ENCODE results near the gene NBPF11.
"Not testable (repeated sequence)": the region's sequence is repeated elsewhere in the genome, so short reads cannot be mapped to it uniquely, and the experiment has no call there.

Gene NBPF11, protein sequence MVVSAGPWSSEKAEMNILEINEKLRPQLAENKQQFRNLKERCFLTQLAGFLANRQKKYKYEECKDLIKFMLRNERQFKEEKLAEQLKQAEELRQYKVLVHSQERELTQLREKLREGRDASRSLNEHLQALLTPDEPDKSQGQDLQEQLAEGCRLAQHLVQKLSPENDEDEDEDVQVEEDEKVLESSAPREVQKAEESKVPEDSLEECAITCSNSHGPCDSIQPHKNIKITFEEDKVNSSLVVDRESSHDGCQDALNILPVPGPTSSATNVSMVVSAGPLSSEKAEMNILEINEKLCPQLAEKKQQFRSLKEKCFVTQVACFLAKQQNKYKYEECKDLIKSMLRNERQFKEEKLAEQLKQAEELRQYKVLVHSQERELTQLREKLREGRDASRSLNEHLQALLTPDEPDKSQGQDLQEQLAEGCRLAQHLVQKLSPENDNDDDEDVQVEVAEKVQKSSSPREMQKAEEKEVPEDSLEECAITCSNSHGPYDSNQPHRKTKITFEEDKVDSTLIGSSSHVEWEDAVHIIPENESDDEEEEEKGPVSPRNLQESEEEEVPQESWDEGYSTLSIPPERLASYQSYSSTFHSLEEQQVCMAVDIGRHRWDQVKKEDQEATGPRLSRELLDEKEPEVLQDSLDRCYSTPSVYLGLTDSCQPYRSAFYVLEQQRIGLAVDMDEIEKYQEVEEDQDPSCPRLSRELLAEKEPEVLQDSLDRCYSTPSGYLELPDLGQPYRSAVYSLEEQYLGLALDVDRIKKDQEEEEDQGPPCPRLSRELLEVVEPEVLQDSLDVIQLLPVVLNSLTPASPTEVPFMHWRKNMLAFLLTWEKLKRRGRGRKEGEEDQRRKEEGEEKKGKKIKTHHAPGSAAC

DNA sequence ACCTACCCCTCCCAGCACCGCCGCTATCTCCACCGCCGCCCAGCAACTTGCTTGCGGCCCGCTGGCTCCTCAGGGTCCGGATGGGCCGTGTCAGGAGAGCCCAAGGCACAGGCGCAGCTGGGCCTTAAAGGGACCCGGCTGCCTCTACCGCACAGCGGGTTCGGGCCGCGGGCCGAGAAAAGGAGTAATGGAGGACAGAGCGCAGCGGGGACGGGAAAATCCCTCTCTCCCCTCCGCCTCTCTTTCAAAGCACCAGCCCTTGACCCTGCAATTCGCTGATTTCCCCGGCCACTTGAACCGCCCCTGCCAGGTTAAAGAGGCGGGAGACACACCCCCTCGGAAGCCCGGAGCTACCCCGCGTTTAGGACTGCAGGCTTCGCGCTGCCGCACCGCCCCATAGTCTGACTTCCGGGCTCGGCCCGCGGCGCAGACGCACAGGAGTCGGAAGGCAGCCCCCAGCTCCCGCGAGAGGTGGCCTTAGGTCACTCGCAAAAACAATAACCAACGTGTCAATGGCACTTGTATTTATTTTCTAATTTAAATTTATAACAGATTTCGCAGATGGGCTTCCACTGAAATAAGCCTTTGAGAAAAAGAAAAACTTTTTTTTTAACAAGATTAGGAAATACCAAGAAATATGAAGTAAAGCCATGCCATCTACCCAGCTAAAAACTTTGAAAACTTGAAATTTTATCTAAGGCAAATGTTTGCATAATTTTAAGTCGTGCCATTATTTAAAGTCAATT lies at the start of gene NBPF11:
TSS of gene NBPF11 (minus strand) at position 371 of the 746 bp plus-strand sequence. CDS start 25,278 bp downstream, outside the sequence.
- peak; percentile 78 to 88 for DNase-seq

DNA sequence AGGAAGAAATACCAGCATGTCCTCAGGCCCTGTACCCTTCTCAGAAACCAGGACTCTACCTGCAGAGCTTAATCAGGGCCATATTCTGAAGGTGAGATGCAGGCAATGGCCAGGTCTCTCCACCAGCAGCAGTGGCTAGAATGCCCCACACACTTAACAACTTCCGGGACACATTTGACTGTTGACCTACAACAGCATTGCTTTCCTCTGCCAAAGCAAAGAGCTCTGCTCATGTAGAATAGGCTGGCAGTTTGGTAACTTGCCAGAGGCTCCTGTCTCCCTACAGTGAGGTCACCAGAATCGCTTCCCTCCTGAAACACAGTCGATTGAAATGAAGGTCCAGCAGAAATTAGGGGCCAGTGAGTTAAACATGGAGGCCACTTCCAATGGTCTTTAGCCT lies 45.3 kb upstream of the NBPF11 start:
- DNase-seq: not testable (repeated sequence)

DNA sequence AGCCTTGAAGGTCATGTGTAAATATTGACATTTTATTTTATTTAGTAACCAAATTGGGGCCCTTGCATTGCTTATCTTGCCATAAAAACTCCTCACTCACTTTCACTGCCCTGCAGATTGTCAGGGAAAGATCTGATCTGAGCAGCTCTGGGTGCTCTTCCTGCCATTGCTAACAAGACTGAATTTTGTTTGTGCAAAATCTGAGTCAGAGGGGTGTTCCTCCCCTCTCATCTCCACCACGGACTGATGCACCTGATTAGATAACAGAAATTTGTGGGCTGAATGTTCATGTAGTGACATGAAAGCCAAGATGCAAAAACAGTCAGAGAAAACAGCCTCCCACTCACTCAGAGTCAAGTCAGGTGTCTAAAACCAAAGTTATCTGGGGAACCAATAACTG lies 44.9 kb upstream of the NBPF11 start:
- DNase-seq: not testable (repeated sequence)

DNA sequence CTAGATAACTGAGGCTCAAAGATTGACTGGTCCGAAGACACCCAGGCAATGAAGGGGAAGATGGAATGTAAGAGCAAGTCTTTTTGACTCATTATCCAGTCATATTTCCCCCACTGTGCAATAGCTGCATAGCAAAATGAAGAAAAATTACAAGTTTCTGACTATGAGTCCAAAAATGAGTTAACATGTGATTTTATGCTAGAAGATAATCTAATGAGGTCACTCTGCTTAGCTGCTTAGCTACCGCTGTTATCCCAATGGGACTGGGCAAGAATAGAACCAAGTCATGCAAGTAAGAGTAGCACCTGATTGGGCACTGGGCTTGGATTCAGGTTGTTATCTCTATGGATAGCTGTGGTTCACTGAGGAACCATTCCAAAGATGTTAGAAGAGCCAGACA lies 43.0 kb upstream of the NBPF11 start:
- not testable (repeated sequence) for DNase-seq

DNA sequence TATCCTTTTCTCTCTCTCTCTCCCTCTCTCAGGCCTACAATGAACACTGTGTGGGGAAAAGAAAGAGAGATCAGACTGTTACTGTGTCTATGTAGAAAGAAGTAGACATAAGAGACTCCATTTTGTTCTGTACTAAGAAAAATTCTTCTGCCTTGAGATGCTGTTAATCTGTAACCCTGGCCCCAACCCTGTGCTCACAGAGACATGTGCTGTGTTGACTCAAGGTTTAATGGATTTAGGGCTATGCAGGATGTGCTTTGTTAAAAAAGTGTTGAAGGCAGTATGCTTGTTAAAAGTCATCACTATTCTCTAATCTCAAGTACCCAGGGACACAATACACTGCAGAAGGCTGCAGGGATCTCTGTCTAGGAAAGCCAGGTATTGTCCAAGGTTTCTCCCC lies 36.7 kb upstream of the NBPF11 start:
- not testable (repeated sequence) for DNase-seq

DNA sequence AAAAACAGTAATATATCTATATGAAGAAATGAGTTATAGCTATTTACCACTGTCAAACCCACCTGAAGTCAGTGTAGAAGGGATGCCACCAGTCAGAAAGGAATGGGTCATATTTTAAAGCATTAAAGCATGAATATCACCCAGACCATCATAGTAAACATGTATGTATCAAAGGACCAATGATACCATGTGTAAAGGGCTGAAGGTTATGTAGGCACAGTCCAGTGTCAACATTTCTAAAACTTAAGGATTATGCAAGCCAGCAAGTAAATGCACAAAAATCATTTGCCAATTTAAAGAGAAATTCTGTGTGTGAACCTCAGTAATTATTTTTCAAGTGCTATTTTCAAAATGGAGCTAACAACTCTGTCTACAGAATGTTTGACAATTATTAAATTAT lies 26.6 kb upstream of the NBPF11 start:
- DNase-seq: not testable (repeated sequence)

DNA sequence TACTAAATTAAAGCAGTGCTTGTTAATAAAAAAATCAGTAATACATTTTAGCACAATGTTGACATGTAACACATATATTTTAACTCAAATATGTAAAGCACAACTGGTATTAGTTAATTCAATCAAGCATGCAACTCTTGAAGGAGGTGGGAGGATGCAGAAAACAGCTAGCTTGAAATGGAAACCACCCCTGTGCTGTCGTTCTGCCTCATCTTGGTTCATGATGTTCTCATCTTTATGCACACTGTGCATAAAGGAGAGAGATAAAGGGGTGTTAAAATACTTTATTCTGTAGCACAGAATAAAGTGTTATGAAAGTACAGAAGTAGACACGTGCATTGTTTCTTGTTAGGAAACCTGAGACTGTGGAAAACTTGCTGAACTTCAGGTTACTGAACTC lies 23.3 kb upstream of the NBPF11 start:
- DNase-seq: not testable (repeated sequence)

DNA sequence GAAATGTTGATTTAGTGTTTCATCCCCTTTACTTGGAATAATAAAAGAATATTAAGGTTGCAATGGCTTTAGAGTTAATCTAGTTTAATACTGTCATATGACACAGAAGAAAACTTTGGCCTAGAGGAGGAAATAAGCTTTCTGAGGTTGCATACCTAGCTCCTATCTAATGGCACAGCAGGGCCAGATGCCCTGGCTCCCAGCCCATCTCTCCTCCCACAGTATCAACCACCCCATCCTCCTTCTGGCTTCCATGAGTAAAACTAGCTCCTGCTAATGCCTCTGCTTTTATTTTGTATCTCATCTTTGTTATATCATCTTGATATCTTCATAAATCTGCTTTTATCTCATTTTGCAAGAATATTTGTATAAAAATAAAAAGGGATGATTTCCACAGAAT lies 19.9 kb upstream of the NBPF11 start:
- not testable (repeated sequence) for DNase-seq

DNA sequence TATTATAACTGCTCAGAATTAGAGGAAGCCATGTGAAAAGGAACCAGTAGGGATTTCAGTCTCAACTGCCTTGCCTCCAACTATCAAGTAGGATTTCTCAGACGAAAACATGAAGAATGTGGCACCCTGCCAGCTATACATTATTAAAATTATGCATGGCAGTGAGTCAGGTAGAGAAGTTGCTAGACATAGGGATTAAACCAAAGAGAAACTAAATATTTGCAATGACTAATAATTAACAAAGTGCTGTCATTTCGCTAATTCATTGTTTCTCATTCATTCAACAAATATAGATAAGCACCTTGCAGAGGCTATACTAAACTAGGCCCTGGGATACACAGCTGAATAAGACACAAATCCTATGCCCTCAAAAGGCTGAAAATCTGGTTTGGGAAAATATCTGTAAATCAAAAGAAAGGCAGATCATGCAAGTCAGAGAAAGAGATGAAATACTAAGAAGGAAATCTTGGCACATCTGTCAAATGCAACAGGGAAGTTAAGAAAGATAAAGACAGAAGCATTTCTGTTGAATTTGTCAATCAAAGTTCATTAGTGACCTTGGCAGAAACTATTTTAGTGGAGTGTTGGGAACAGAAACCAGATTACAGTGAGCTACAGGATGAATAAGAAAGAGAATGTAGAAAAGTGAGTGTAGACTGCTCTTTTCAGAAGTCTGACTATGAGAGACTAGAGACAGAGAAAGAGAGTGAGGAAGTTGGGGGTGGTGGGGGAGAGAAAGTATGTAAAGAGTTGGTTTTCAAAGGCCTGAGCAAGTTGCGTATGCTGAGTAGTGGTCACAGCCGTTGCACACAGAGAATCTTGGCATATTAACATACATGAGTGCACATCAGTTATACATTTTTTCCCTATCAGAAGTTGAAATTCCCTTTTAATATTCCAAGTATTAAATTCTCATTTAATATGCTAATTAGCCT lies 14.7 kb upstream of the NBPF11 start:
- no peak for DNase-seq

DNA sequence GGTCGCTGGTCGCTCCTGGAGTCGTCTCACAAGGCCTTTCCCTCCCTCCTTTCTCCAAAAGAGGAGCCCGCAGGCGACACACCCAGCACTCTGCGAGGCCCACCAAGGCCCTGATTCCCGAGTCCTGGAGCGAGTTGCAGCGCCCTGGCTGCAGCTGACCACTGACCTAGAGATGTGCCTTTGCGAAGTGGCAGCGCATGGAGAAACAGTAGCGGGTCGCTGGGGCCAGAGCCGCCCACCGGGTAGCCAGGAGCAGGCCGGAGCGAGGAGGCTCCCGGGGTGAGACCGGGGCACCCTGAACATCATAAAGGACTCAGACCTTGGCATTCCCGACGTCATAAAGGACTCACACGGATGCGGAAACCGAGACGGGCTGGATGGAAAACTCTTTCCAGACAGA lies 10.3 kb upstream of the NBPF11 start:
- DNase-seq: no peak

DNA sequence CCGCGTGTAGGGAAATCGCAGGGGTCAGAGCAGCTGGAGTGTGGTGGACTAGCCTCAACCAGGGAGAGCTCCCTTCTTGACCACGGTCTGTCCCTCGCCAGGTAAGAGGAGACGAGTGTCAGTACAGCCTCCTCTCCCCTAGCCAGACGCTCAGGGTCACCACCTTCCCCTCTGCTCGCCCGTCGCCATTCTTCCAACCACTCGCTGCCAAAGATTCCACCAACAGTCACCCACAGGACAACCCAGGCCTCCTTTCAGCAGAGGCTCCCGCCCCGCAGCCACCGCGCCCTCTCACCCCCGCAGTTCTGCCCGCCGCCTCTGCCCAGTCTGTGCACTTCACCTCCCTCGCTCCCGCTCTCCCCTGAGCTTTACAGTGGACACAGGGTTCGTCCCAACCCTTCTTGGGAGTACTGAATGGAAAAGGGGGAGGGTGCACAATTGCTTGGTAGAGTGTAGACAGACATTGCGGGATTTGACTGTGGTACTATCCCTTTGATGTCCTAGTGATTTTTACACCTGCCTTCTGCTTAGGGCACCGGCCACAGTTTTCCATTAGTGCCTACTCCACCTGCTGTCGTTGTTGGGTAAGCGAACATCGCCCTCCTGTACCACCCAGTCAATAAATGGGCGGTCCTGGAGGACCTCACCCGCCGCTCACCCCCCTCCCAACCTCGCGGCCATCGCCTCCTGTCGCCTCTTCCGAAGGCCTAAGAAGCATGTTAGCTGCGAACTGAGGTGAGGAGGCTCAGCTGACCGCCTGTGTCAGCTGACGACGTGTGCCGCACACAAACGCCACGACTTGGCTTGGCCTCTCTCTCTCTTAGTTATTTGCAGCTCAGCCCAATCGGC lies 9.2 kb upstream of the NBPF11 start:
- DNase-seq: no peak

DNA sequence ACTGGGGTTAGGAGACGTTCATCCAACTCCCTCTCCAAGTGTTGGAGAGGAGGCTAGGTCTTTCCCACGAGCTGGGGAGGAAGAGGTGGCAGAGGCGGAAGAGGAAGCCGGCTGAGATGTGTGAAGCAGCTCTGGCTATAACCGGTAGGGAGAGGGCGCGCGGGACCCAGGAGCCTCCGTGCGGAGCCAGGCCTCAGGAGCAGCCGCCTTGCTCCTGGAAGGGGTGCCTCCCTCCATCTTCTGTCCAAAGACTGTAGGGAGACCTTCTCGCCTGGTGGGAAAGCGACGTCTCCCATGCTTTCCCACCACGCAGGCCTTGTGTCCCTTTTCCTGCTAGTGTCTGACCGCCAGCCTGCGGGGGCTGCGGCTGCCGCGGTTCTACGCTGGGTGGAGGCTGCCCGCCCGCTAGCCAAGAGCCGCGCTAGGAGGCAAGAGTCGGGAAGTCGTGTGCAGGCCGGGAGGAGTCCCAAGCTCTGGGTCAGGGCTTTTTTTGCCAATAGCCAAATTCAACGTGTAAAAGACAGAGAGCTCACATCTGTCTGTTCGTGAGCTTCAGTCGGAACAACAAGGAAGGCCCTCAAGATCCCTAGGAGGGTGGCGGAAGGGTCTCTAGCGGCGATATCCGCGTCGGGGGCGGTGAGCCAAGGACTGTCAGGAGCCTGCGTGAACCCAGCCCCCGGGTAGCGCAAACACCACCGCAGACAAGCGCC lies 8.4 kb upstream of the NBPF11 start:
- DNase-seq: no peak

DNA sequence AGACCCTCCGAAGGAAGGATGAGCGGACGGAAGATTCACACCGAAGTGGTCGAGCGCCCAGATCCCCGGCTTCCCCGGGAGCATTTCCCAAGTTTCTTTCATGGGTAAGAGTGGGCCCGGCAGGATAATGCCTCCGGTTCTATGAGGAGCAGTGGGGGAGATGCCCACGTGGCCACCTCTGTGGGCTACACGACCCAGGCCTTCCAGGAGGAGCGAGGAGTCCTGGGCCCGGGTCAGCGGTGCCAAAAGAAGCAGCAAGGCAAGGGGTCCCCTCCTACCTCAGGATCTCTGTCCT lies 7.9 kb upstream of the NBPF11 start:
- no peak for DNase-seq

DNA sequence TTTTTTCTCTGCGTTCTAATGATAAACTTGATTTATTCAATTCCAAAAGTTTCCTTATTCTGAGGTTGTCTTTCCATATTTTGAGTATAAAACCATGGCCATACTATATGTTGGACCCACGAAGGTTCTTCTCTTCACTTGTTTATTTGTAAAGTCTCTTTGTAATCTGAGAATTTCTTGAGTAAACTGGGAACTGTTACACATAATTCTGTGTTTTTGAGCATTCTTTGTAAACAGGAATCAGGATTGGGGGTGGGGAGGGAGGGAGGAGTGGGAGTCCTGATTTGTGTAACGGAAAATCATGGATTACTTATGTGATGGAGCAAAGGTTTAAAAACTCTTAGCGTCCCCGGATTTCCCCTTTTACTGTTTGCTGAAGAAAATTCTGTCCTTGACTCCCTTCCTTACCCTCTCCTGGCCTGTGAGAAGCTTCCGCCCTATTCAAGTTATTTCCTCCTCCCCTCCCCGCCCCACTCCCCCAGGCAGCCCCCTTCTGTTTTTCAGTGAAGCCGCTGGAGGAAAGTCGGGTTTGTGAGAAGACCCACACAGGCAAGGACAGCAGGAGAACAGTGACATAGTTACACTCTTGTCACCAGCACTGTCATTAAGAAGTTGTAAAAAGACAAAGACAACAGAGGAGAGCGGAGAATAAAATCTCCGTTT lies 6.4 kb upstream of the NBPF11 start:
- no peak for DNase-seq

DNA sequence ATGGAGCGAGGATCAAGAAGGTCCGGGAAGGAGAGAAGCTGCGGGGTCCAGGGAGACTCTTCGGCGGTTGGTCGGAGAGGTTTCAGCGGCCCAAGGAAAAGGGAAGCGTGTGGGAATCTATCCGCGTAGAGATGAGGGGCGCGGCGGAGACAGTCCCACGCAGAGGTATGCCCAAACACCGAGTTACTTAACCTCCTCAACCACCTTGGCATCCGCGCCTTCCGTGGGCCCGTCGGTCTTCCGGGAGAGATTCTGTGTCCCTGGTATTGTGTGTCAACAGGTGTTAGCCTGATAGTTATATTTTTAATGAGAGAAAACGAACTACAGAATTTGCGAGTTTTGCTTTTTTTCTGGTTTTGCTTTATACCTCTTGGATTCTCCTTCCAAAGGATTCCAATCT lies 5.7 kb upstream of the NBPF11 start:
- not testable (repeated sequence) for DNase-seq

DNA sequence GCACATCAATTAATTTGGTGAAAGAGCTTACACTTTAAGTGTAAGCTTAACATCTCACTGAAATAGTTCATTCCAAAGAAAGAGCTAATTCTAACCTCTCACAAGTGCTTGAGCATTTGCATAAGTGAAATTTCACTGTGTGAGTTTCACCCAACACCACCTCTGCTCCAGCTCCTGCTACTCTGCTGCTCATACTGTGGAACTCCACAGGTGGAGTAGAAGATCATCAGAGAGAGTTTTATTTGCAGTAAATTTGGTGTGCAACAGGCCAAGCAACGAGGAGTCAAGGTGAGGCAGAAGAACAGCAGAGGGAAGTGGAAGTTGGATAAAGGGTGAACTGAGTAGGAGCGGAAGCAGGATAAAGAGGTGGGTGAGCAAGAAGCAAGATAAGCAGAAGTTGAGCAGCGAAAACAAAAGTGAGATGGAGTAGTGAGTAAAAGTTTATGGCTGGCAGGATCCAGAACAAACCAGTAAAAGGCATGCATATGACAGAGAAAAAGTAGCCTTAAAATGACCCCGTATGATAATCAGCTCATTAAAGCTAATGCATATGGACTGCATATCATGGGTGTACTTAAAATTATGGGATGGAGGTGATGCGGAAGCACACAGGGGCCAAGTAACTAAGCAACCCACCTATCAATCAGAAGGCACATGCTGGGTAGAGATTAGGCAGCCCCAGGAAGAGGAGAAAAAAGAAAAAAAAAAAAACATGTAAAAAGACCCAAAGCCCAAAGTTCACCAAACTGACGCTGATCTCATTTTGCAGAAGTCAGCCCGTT lies 3.6 kb upstream of the NBPF11 start:
- DNase-seq: not testable (repeated sequence)

DNA sequence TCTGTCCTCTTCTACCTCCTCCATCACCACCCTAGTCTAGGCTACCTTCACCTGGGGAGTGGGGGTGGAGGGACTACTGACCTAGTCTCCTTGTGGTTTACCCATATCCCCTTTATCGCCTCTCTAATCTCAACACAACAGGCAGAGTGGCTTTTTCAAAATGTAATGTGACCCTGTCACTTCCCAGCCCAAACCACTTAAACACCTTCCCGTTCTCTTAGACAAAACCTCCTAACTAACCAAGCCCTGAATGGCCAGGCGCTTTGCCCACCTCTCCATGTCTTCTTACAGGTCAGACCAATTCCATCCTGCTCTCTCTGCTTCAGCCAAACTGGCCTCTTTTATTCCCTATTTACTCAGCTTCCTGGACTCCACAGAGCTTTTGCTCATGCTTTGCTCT lies 714 bp upstream of the NBPF11 start:
- DNase-seq: not testable (repeated sequence)

DNA sequence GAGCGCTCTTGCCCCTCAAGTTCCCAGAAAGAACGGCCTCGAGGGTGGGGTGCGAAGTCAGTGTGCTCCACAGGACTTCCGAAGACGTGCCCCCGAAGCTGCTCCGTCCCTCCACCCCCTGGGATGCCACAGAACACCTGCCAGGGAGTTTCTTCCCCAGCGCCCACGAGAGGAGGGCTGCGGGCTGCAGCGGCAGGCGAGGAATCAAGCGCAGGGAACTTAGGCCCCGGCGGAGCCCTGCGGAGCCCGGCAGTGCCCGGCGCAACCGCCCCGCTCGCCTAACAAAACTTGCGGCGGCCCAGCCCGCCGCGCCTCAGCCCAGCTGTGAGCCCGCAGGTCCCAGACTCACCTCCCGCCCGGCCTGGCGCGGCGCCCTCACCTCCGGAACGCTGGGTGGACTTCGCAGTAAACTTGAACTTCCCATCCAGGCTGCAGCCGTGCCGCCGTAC lies 686 bp downstream of the NBPF11 start:
- DNase-seq: peak in 1 of 2 experiments; percentile 25

DNA sequence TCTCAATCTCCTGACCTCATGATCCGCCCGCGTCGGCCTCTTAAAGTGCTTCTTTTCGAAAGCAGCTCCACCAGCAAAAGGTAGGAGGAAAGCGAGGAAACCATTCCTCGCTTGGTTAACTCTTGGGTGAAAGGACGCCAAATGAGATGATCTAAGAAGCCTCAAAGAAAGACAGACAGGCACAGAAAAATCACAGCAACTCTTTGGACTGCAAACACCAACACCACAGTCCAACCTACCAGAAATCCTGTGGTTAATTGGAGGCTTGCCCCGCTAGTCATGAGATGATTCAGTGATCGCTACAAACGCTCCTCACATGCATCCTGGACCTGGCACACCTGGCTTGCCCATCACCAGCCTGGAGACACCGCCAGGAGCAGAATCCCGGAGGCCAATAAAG lies 1.1 kb downstream of the NBPF11 start:
- not testable (repeated sequence) for DNase-seq

All from NCI-H2081 (cell line).